WTC11 (cell line): ENCODE results near the gene TCF7L2. TPM values are rescaled to one million over a fixed set of nuclear protein-coding genes. Genes with fewer than 3 reads are reported as not detected.

ENCODE experiments used
- ATAC-seq: fragments of 200-7000 bp; cut with Tn5 transposase; 2 replicates; pipeline ENCODE4 v1.10.0; 2021; ENCODE audit warnings: mild to moderate bottlenecking, moderate library complexity
- CTCF ChIA-PET: fragments of 300-600 bp; sonication (Branson Sonifier 250); formaldehyde crosslinking; loops from one replicate; lab custom pipeline; 2021; ENCODE audit warnings: antibody characterized with exemption; lab: Charles Lee
- POLR2A ChIA-PET: fragments of 350-600 bp; sonication (Branson Sonifier 250); formaldehyde crosslinking; loops from one replicate; lab custom pipeline; 2021; ENCODE audit warnings: antibody characterized with exemption; lab: Charles Lee
- DNase-seq: peaks from one replicate; pipeline ENCODE4 v3.0.0; 2021; ENCODE audit warnings: low spot score
- H3K27ac Mint-ChIP-seq: 2 replicates; pipeline ENCODE4 v1.8.0; 2021; ENCODE audit warnings: mixed read lengths
- H3K27me3 Mint-ChIP-seq: 2 replicates; pipeline ENCODE4 v1.8.0; 2021; ENCODE audit warnings: low read depth, mild to moderate bottlenecking, moderate library complexity, mixed read lengths
- H3K36me3 Mint-ChIP-seq: 2 replicates; pipeline ENCODE4 v1.8.0; 2021; ENCODE audit warnings: mixed read lengths
- H3K4me1 Mint-ChIP-seq: 2 replicates; pipeline ENCODE4 v1.8.0; 2022; ENCODE audit warnings: mixed read lengths
- H3K4me3 Mint-ChIP-seq: 2 replicates; pipeline ENCODE4 v1.8.0; 2021; ENCODE audit warnings: mild to moderate bottlenecking, moderate library complexity, mixed read lengths
- H3K9me3 Mint-ChIP-seq: 2 replicates; pipeline ENCODE4 v1.8.0; 2021; ENCODE audit warnings: mixed read lengths
- ATF1 ChIP-seq: sonication (generic); formaldehyde crosslinking; IDR thresholded peaks from 2 replicates; pipeline ENCODE4 v1.8.1; 2023; ENCODE audit warnings: mild to moderate bottlenecking, moderate library complexity, missing genetic modification reagents
- E2F4 ChIP-seq: sonication (generic); formaldehyde crosslinking; IDR thresholded peaks from 2 replicates; pipeline ENCODE4 v1.8.1; 2022; ENCODE audit warnings: low read depth, mild to moderate bottlenecking, moderate library complexity, missing genetic modification reagents, borderline replicate concordance
- JAZF1 ChIP-seq: fragments of 250-450 bp; sonication (Bioruptor Pico); IDR thresholded peaks from 2 replicates; pipeline ENCODE4 v1.9.0; 2021; ENCODE audit warnings: moderate library complexity, mild to moderate bottlenecking, inconsistent platforms
- NFE2L1 ChIP-seq: sonication (generic); formaldehyde crosslinking; IDR thresholded peaks from 2 replicates; pipeline ENCODE4 v1.8.1; 2023; ENCODE audit warnings: missing genetic modification reagents
- NR3C1 ChIP-seq: sonication (generic); formaldehyde crosslinking; conservative IDR thresholded peaks from 2 replicates; pipeline ENCODE4 v1.8.1; 2023; ENCODE audit warnings: low read depth, mild to moderate bottlenecking, missing genetic modification reagents
- PREB ChIP-seq: sonication (generic); formaldehyde crosslinking; IDR thresholded peaks from 2 replicates; pipeline ENCODE4 v1.8.1; 2022; ENCODE audit warnings: mild to moderate bottlenecking, missing genetic modification reagents, moderate library complexity, borderline replicate concordance
- PRRX2 ChIP-seq: fragments of 250-450 bp; sonication (Bioruptor Pico); IDR thresholded peaks from 2 replicates; pipeline ENCODE4 v1.8.0; 2021; ENCODE audit warnings: mild to moderate bottlenecking
- SOX15 ChIP-seq: fragments of 250-450 bp; sonication (Bioruptor Pico); IDR thresholded peaks from 2 replicates; pipeline ENCODE4 v1.9.0; 2021; ENCODE audit warnings: mild to moderate bottlenecking
- SP1 ChIP-seq: sonication (generic); formaldehyde crosslinking; conservative IDR thresholded peaks from 2 replicates; pipeline ENCODE4 v1.8.1; 2022; ENCODE audit warnings: missing genetic modification reagents
- ZBTB21 ChIP-seq: sonication (generic); formaldehyde crosslinking; IDR thresholded peaks from 2 replicates; pipeline ENCODE4 v1.8.1; 2023; ENCODE audit warnings: mild to moderate bottlenecking, missing genetic modification reagents, borderline replicate concordance
- ZNF281 ChIP-seq: sonication (generic); formaldehyde crosslinking; IDR thresholded peaks from 2 replicates; pipeline ENCODE4 v1.8.0; 2023; ENCODE audit warnings: mild to moderate bottlenecking, missing genetic modification reagents
- ZNF317 ChIP-seq: sonication (generic); formaldehyde crosslinking; IDR thresholded peaks from 2 replicates; pipeline ENCODE4 v1.8.1; 2023; ENCODE audit warnings: low read depth, mild to moderate bottlenecking, moderate library complexity, missing genetic modification reagents, borderline replicate concordance
- ZNF423 ChIP-seq: fragments of 250-450 bp; sonication (Bioruptor Pico); IDR thresholded peaks from 2 replicates; pipeline ENCODE4 v2.1.2; 2022; ENCODE audit warnings: mild to moderate bottlenecking, moderate library complexity
- ZNF671 ChIP-seq: fragments of 250-450 bp; sonication (Bioruptor Pico); IDR thresholded peaks from 2 replicates; pipeline ENCODE4 v1.8.0; 2021; ENCODE audit warnings: mild to moderate bottlenecking
- total RNA-seq: library from RNA; stranded (reverse); gene quantifications from 3 replicates; pipeline ENCODE4 v1.2.3, GENCODE V29; 2021
- TF ChIP-seq, protein P1 (sequence below): fragments of 250-450 bp; sonication (Bioruptor Pico); IDR thresholded peaks from 2 replicates; pipeline ENCODE4 v1.9.0; 2021; ENCODE audit warnings: mild to moderate bottlenecking, borderline replicate concordance
- TF ChIP-seq, protein P2 (sequence below): sonication (generic); formaldehyde crosslinking; IDR thresholded peaks from 2 replicates; pipeline ENCODE4 v1.8.1; 2023; ENCODE audit warnings: mild to moderate bottlenecking, missing genetic modification reagents, borderline replicate concordance
- TF ChIP-seq, protein P3 (sequence below): sonication (generic); formaldehyde crosslinking; IDR thresholded peaks from 2 replicates; pipeline ENCODE4 v1.8.1; 2022; ENCODE audit warnings: mild to moderate bottlenecking, moderate library complexity, missing genetic modification reagents
- TF ChIP-seq, protein P4 (sequence below): fragments of 200-600 bp; IDR thresholded peaks from 2 replicates; pipeline ENCODE4 v1.8.0; 2022; ENCODE audit warnings: antibody characterized with exemption

Gene TCF7L2
- total RNA-seq, 1 experiment from 2014 or later: 44.5 TPM

DNA sequence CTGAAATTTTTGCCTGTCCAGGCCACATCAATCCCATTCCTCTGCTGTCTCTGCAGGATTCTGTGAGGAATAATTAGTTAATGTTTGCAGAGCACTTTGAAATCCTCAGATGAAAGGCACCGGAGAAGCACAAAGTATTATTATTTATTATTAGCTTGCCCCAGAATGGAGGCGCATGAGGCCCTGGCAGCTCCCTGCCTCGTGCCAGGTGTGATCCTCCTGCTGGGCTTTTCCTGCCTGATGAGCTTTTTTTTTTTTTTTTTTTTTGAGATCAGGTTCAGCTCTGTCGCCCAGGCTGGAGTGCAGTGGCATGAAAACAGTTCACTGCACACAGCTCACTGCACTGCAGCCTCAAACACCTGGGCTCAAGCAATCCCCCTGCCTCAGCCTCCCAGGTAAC, 65.2 kb downstream of the TCF7L2 start (continued):
- TF ChIP-seq ZNF281 (no peak), SP1 (CRISPR knock-in tag) (no peak), ZNF423 (no peak)
- TF ChIP-seq, protein P1, sequence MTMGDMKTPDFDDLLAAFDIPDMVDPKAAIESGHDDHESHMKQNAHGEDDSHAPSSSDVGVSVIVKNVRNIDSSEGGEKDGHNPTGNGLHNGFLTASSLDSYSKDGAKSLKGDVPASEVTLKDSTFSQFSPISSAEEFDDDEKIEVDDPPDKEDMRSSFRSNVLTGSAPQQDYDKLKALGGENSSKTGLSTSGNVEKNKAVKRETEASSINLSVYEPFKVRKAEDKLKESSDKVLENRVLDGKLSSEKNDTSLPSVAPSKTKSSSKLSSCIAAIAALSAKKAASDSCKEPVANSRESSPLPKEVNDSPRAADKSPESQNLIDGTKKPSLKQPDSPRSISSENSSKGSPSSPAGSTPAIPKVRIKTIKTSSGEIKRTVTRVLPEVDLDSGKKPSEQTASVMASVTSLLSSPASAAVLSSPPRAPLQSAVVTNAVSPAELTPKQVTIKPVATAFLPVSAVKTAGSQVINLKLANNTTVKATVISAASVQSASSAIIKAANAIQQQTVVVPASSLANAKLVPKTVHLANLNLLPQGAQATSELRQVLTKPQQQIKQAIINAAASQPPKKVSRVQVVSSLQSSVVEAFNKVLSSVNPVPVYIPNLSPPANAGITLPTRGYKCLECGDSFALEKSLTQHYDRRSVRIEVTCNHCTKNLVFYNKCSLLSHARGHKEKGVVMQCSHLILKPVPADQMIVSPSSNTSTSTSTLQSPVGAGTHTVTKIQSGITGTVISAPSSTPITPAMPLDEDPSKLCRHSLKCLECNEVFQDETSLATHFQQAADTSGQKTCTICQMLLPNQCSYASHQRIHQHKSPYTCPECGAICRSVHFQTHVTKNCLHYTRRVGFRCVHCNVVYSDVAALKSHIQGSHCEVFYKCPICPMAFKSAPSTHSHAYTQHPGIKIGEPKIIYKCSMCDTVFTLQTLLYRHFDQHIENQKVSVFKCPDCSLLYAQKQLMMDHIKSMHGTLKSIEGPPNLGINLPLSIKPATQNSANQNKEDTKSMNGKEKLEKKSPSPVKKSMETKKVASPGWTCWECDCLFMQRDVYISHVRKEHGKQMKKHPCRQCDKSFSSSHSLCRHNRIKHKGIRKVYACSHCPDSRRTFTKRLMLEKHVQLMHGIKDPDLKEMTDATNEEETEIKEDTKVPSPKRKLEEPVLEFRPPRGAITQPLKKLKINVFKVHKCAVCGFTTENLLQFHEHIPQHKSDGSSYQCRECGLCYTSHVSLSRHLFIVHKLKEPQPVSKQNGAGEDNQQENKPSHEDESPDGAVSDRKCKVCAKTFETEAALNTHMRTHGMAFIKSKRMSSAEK: no peak
- TF ChIP-seq, all 79 proteins: peak for 0

GRCh38 chr10:113017376-113017775, 67.3 kb downstream of the TCF7L2 start:
- H3K36me3 Mint-ChIP-seq: no peaks in the 10 kb centered on the region

GRCh38 chr10:113018034-113018433, 68.0 kb downstream of the TCF7L2 start:
- no peaks in the 10 kb centered on the region for H3K36me3 Mint-ChIP-seq
- ATAC-seq (no peak), DNase-seq (no peak)
- H3K9me3 Mint-ChIP-seq: no peaks in the 10 kb centered on the region
- ChIA-PET POLR2A (no interaction called here), CTCF (no interaction called here)
- peaks cover 80% of the 10 kb centered on the region for H3K4me1 Mint-ChIP-seq
- H3K27me3 Mint-ChIP-seq: no peaks in the 10 kb centered on the region
- H3K27ac Mint-ChIP-seq: no peak overlapping the region; the same call in 1 of the 2 replicates
- no peak overlapping the region for H3K4me3 Mint-ChIP-seq
- no peak for TF ChIP-seq ZBTB21 (CRISPR knock-in tag)
- no peak for TF ChIP-seq ZNF423
- TF ChIP-seq JAZF1 (CRISPR knock-in tag): no peak
- TF ChIP-seq E2F4: no peak
- TF ChIP-seq, protein P2, sequence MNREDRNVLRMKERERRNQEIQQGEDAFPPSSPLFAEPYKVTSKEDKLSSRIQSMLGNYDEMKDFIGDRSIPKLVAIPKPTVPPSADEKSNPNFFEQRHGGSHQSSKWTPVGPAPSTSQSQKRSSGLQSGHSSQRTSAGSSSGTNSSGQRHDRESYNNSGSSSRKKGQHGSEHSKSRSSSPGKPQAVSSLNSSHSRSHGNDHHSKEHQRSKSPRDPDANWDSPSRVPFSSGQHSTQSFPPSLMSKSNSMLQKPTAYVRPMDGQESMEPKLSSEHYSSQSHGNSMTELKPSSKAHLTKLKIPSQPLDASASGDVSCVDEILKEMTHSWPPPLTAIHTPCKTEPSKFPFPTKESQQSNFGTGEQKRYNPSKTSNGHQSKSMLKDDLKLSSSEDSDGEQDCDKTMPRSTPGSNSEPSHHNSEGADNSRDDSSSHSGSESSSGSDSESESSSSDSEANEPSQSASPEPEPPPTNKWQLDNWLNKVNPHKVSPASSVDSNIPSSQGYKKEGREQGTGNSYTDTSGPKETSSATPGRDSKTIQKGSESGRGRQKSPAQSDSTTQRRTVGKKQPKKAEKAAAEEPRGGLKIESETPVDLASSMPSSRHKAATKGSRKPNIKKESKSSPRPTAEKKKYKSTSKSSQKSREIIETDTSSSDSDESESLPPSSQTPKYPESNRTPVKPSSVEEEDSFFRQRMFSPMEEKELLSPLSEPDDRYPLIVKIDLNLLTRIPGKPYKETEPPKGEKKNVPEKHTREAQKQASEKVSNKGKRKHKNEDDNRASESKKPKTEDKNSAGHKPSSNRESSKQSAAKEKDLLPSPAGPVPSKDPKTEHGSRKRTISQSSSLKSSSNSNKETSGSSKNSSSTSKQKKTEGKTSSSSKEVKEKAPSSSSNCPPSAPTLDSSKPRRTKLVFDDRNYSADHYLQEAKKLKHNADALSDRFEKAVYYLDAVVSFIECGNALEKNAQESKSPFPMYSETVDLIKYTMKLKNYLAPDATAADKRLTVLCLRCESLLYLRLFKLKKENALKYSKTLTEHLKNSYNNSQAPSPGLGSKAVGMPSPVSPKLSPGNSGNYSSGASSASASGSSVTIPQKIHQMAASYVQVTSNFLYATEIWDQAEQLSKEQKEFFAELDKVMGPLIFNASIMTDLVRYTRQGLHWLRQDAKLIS: no peak
- no peak for TF ChIP-seq NR3C1 (CRISPR knock-in tag)
- no peak for TF ChIP-seq ZNF671 (CRISPR knock-in tag)
- TF ChIP-seq, protein P3, sequence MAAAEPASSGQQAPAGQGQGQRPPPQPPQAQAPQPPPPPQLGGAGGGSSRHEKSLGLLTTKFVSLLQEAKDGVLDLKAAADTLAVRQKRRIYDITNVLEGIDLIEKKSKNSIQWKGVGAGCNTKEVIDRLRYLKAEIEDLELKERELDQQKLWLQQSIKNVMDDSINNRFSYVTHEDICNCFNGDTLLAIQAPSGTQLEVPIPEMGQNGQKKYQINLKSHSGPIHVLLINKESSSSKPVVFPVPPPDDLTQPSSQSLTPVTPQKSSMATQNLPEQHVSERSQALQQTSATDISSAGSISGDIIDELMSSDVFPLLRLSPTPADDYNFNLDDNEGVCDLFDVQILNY (CRISPR knock-in tag): no peak
- no peak for TF ChIP-seq ATF1
- no peak for TF ChIP-seq PREB
- no peak for TF ChIP-seq SOX15 (CRISPR knock-in tag)

More at GRCh38 chr10:113017376-113017775, 67.3 kb downstream of the TCF7L2 start:
- H3K4me1 Mint-ChIP-seq: peaks cover 85% of the 10 kb centered on the region
- ChIA-PET POLR2A (no interaction called here), CTCF (no interaction called here)
- H3K27me3 Mint-ChIP-seq: no peaks in the 10 kb centered on the region
- no peaks in the 10 kb centered on the region for H3K9me3 Mint-ChIP-seq
- TF ChIP-seq, protein P4, sequence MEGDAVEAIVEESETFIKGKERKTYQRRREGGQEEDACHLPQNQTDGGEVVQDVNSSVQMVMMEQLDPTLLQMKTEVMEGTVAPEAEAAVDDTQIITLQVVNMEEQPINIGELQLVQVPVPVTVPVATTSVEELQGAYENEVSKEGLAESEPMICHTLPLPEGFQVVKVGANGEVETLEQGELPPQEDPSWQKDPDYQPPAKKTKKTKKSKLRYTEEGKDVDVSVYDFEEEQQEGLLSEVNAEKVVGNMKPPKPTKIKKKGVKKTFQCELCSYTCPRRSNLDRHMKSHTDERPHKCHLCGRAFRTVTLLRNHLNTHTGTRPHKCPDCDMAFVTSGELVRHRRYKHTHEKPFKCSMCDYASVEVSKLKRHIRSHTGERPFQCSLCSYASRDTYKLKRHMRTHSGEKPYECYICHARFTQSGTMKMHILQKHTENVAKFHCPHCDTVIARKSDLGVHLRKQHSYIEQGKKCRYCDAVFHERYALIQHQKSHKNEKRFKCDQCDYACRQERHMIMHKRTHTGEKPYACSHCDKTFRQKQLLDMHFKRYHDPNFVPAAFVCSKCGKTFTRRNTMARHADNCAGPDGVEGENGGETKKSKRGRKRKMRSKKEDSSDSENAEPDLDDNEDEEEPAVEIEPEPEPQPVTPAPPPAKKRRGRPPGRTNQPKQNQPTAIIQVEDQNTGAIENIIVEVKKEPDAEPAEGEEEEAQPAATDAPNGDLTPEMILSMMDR: no peak
- no peak for TF ChIP-seq PRRX2 (CRISPR knock-in tag)
- TF ChIP-seq NFE2L1 (CRISPR knock-in tag): no peak
- no peak for TF ChIP-seq ZNF317 (CRISPR knock-in tag)
- DNase-seq: no peak
- no peak overlapping the region for H3K4me3 Mint-ChIP-seq
- ATAC-seq: no peak
- peak overlapping the region; percentile 31; the same call in 1 of the 2 replicates for H3K27ac Mint-ChIP-seq
